ENCODE results near the gene PLPPR1.
"Not testable (repeated sequence)": the region's sequence is repeated elsewhere in the genome, so short reads cannot be mapped to it uniquely, and the experiment has no call there.

Gene PLPPR1

GRCh38 chr9:101311191-101311590 is 282.7 kb downstream of the PLPPR1 start:
- DNase-seq = no peak

- DNase-seq = peak; percentile 60 to 68
These were observed 283.4 kb downstream of the PLPPR1 start for GRCh38 chr9:101311758-101312420.

- DNase-seq = no peak
These were observed 284.1 kb downstream of the PLPPR1 start for GRCh38 chr9:101312661-101313060.

GRCh38 chr9:101315112-101315450 is 286.6 kb downstream of the PLPPR1 start:
- no peak for DNase-seq

GRCh38 chr9:101317735-101318134 is 289.2 kb downstream of the PLPPR1 start:
- no peak for DNase-seq

GRCh38 chr9:101323129-101323528 is 294.6 kb downstream of the PLPPR1 start:
- no peak for DNase-seq

GRCh38 chr9:101324245-101324804 is 295.8 kb downstream of the PLPPR1 start:
- no peak for DNase-seq

GRCh38 chr9:101325053-101325452 is 296.5 kb downstream of the PLPPR1 start:
- DNase-seq = no peak

DNA sequence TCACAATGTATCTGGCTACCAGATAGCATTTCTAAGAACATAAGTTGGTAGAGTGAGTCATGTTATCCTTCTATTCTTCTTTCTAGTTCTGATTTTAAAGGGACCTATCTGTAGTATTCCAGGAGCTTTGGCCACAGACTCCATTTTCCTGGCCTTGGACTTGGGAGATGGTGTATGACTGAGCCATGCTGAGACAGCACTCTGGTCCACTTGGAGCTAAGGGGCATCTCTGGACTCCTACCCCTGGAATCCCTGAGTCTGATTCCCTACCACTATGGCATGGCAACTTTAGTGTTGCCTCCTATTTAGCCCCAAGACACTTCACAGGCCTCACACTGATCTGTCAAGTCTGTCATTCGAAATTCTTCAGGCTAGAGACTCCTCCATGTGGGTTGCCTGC is 297.5 kb downstream of the PLPPR1 start:
- no peak for DNase-seq

- DNase-seq = no peak
These were observed 298.0 kb downstream of the PLPPR1 start for GRCh38 chr9:101326501-101326900.

DNA sequence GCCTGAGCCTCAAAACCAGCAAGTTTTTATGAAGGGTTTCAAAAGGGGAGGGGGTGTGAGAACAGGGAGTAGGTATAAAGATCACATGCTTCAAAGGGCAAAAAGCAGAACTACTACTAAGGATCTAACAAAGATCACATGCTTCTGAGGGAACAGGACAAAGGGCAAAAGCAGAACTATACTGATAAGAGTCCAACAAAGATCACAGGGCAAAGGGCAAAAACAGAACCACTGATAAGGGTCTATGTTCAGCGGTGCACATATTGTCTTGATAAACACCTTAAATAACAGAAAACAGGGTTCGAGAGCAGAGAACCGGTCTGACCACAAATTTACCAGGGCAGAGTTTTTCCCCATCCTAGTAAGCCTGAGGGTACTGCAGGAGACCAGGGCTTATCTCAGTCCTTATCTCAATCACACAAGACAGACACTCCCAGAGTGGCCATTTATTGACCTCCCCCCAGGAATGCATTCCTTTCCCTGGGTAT is 298.9 kb downstream of the PLPPR1 start:
- not testable (repeated sequence) for DNase-seq

GRCh38 chr9:101332362-101332761 is 303.8 kb downstream of the PLPPR1 start:
- DNase-seq = no peak

GRCh38 chr9:101333490-101333889 is 305.0 kb downstream of the PLPPR1 start:
- no peak for DNase-seq

DNA sequence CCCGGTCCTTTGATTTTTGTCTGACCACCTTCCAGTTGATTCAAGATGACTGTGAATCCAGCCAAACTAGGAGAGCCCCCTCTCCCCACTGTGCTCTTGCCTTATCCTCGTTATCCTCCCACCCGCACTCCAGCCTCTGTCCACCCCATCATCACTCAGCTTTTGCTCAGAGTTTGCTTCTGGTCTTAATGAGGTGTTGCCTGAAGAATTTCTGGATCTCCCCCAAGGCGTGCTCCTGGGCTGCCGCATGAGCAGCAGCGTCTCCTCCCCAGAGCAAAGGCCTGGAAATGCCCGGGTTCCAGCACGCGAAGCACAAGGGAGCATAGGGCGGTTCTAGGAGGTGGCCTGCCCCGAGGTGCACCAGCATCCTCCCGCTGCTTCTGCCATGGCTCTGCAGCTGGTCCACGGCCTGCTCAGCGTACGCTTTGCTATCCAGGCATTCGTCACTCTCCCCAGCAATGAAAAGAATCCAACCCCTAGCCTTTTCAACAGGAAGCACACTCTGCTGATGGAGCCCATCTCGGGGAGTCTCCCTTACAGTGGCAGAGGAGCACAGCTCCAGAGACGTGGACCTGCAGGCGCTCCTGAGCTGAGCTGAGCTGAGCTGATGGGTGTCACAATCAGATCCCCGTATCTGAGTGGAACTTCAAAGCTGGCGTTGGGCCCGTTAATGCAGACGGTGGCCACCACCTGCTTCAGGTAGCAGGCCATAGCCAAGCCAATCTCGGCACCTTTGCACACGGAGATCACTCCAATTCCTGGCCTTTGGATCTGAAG is 305.6 kb downstream of the PLPPR1 start:
- no peak for DNase-seq

DNA sequence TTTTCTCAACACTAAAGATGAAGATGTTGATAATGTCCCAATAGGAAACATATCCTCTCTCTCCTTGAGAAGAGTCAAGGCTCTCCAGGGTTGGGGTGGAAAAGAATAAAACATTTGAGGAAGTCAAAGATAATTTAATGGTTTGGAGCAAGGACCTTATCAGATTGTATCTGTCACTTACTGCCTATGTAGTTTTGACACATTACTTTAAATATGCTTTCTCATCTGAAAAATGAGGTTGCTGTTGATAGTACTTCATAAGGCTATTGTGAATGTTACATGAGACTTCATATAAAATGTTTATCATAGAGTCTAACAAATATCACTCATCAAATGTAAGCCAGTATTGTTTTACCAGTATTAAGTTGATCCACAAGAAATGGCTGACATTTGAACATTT is 307.6 kb downstream of the PLPPR1 start:
- DNase-seq = no peak

DNA sequence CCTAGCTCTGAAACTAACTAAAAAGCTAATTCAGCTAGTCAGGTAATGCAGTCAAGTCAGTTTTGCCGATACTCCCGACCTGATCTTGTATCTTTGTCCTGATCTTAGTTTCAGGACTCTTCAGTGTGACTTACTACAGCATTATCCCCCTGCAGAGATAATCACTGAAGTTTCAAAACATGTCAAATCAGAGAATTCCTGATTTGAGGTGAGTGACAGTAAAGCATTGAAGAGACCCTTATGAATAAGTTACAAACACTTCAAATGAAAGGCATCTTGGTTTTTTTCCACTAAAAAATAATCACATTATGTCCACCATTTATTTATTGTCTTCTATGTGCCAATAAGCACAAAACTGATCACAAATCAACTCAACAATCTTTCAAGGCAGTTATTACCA is 308.7 kb downstream of the PLPPR1 start:
- no peak for DNase-seq

DNA sequence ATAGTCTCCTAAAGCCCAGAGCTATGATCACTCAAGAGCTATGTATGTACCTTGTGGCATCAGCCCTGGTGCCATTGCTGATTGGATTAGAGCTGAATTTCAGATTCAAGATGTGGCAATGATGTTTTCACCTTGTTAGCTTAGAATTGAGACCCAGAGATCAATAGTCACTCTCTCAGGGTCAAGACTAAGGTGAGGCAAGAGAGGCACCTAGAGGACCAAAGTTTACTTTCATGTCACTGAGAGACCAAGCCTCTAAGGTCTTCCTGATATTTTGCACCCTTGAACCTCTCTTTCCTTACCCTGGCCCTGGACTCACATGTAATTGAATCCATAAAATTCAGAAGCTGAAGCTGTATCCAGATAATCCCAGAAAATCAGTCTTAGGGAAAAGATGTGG is 313.4 kb downstream of the PLPPR1 start:
- no peak for DNase-seq

DNA sequence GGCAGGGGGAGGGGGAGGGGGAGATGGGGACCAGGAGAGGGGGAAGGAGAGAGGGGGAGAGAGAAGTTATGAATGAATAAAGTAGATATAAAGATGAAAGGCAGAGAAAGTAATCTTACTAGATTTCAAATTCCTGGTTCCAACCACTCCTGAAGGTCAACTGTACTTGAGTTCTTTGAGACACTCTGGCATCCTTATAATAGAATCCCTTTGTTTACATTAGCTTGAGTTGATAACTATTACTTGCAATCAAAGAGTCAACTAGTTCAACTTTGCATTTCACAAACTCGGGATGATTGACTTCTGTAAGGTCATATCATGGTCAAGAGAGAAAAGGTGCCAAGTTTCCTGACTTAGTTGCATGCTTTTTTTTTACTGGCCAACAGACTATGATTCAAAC is 314.1 kb downstream of the PLPPR1 start:
- DNase-seq = peak in 1 of 2 experiments; percentile 0

DNA sequence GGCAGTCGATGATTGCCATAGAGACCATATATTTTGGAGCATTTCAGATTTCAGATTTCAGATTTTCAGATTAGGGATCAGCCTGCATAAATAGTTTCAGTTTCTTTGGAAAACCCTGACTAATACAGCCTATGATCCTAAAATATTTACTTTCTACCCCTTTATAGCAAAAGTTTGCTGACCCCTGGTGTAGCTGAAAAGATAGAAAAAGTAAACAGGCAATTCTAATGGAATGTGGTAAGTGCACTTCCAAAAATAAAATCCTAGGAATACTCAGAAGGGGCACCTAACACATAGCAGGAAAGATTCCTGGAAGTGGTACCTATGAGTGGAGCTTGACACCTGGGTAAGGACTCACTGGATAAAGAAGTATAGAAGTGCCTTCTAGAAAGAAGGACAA is 321.8 kb downstream of the PLPPR1 start:
- no peak for DNase-seq

GRCh38 chr9:101352892-101353463 is 324.5 kb downstream of the PLPPR1 start:
- no peak for DNase-seq

DNA sequence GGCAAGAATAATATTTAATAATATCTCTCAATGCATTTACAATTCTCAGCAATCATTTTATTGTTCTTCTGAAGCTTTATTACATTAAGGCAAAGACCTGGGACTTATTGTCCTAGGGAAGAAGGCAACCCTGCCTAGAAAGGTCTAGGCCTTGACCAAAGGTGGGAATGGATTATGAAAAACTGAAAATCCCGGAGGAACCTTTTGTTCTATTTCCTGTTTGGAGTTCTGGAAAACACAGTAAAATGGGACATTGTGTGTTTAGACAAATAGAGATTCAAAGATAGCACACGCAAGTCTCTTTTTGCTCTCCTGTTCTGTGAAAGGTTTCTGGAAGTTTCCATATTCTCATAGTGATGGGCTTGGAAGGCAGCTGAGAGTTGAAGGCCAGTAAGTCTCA is 325.2 kb downstream of the PLPPR1 start:
- DNase-seq = no peak

DNA sequence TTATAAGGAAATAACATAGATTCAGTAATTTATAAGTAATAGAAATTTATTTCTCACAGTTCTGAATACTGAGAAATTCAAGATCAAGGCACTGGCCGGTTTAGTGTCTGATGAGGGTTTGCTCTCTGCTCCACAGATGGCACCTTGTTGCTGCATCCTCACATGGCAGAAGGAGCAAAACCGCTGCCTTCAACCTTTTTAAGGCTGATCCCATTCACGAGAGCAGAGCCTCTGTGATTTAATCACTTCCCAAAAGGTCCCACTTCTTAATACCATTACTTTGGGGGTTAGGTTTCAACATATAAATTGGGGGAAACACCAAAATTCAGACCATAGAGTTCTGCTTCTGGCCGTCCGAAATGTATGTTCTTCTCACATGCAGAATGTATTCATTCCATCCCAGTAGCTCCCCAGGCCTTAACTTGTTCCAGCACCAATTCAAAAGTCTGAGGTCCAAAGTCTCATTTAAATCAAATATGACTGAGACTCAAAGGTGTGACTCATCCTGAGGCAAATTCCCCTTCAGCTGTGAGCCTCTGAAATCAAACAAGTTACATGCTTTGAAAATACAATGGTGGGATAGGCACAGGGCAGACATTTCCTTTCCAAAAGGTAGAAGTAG is 325.7 kb downstream of the PLPPR1 start:
- no peak for DNase-seq
